ENCODE measurements around the gene PRKAG1. TPM values are rescaled to one million over a fixed set of nuclear protein-coding genes. Genes with fewer than 3 reads are reported as not detected.

Gene PRKAG1
- total RNA-seq, 6 experiments from 2014 or later, result 24.8 to 36.2 (median 30.1) TPM

- Histone ChIP-seq H3K9me3 (no peaks in the 10 kb centered on the region), H3K36me3 (peaks cover 5 to 48% (median 25%) of the 10 kb centered on the region in 4 donors), H3K4me3 (no peak overlapping the region), H3K27ac (no peak overlapping the region), H3K27me3 (no peaks in the 10 kb centered on the region), H3K4me1 (peaks cover 0 to 42% (median 14%) of the 10 kb centered on the region in 4 donors)
- ATAC-seq (no peak), DNase-seq (no peak)
- intact Hi-C loops (cut with DNase I), result no loop called here
- TF ChIP-seq CTCF (IDR thresholded peaks at IDR 0.05), result no peak
- no peak for TF ChIP-seq POLR2A (IDR thresholded peaks at IDR 0.05)
- WGBS (ENCODE audit: insufficient coverage, low coverage, low lambda C conversion rate, missing lambda C conversion rate), result 74% methylated on average over 5 of the region's 10 CpGs
Observed at GRCh38 chr12:49054524-49054923, 35.9 kb upstream of the PRKAG1 start.

- 92% methylated on average over 2 of the region's 5 CpGs for whole genome bisulfite sequencing (ENCODE audit: insufficient coverage, low coverage, low lambda C conversion rate, missing lambda C conversion rate)
- H3K9me3 ChIP-seq, result no peaks in the 10 kb centered on the region
- no peak for ATAC-seq
- no peak overlapping the region for H3K27ac ChIP-seq
- DNase-seq, result no peak
- TF ChIP-seq POLR2A (IDR thresholded peaks at IDR 0.05), result no peak
- no peak for TF ChIP-seq CTCF (IDR thresholded peaks at IDR 0.05)
- intact Hi-C loops (cut with DNase I), result no loop called here
- no peak overlapping the region for H3K4me3 ChIP-seq
- peaks cover 0 to 42% (median 14%) of the 10 kb centered on the region in 4 donors for H3K4me1 ChIP-seq
- H3K36me3 ChIP-seq, result peaks cover 5 to 52% (median 28%) of the 10 kb centered on the region in 4 donors
- no peaks in the 10 kb centered on the region for H3K27me3 ChIP-seq
Observed at GRCh38 chr12:49054096-49054495, 35.5 kb upstream of the PRKAG1 start.

GRCh38 chr12:49052451-49053208 lies 34.1 kb upstream of the PRKAG1 start:
- peaks cover 13 to 67% (median 41%) of the 10 kb centered on the region in 4 donors for H3K36me3 ChIP-seq
- H3K27me3 ChIP-seq, result no peaks in the 10 kb centered on the region
- intact Hi-C loops (cut with DNase I), result no loop called here
- H3K27ac ChIP-seq, result no peak overlapping the region
- 100% methylated on average over 2 of the region's 16 CpGs for WGBS (ENCODE audit: insufficient coverage, low coverage, low lambda C conversion rate, missing lambda C conversion rate)
- DNase-seq (no peak), ATAC-seq (no peak)
- TF ChIP-seq CTCF (IDR thresholded peaks at IDR 0.05), result no peak
- no peak for TF ChIP-seq POLR2A (IDR thresholded peaks at IDR 0.05)
- peaks cover 0 to 30% (median 10%) of the 10 kb centered on the region in 4 donors for H3K4me1 ChIP-seq
- H3K4me3 ChIP-seq, result no peak overlapping the region
- no peaks in the 10 kb centered on the region for H3K9me3 ChIP-seq

GRCh38 chr12:49051777-49052438 lies 33.3 kb upstream of the PRKAG1 start:
- WGBS (ENCODE audit: insufficient coverage, low coverage, low lambda C conversion rate, missing lambda C conversion rate), result 92% methylated on average over 14 of the region's 20 CpGs
- no peak overlapping the region for H3K27ac ChIP-seq
- no peak for ATAC-seq
- peaks cover 0 to 22% (median 7%) of the 10 kb centered on the region in 4 donors for H3K4me1 ChIP-seq
- H3K4me3 ChIP-seq, result no peak overlapping the region
- no peak for DNase-seq
- intact Hi-C loops (cut with DNase I), result no loop called here
- peaks cover 13 to 72% (median 43%) of the 10 kb centered on the region in 4 donors for H3K36me3 ChIP-seq
- no peaks in the 10 kb centered on the region for H3K27me3 ChIP-seq
- no peak for TF ChIP-seq CTCF (IDR thresholded peaks at IDR 0.05)
- no peaks in the 10 kb centered on the region for H3K9me3 ChIP-seq
